Liver (tissue), 9 donors: Measurements from ENCODE around the gene IQCC. TPM values are rescaled to one million over a fixed set of nuclear protein-coding genes. Genes with fewer than 3 reads are reported as not detected.

ENCODE experiments used
- DNase-seq: peaks from one replicate; pipeline ENCODE4 v3.0.0-alpha.2; 2017; ENCODE audit warnings: low spot score
- H3K27ac ChIP-seq, 2 donors: one replicate each; pipeline ENCODE4 v1.7.0; 2013; ENCODE audit warnings: inconsistent platforms in 2 of 2, low read length in 2 of 2, control low read depth in 1 of 2, low read depth in 1 of 2, mild to moderate bottlenecking in 1 of 2
- H3K27me3 ChIP-seq, 4 donors: one replicate each; pipeline versions ENCODE4 v1.6.1 to v1.7.0; 2013; ENCODE audit warnings: low read length in 3 of 4, inconsistent platforms in 1 of 4, mild to moderate bottlenecking in 1 of 4, moderate library complexity in 1 of 4; ENCODE audit not compliant: control insufficient read depth in 4 of 4, insufficient read depth in 4 of 4
- H3K36me3 ChIP-seq, 4 donors: one replicate each; pipeline versions ENCODE4 v1.6.1 to v1.7.0; 2013; ENCODE audit warnings: low read length in 3 of 4, mild to moderate bottlenecking in 3 of 4, low read depth in 1 of 4, moderate library complexity in 1 of 4; ENCODE audit not compliant: control insufficient read depth in 4 of 4, insufficient read depth in 3 of 4
- H3K4me1 ChIP-seq, 4 donors: one replicate each; pipeline versions ENCODE4 v1.6.1 to v1.7.0; 2013; ENCODE audit warnings: low read length in 3 of 4, mild to moderate bottlenecking in 3 of 4, moderate library complexity in 1 of 4; ENCODE audit not compliant: control insufficient read depth in 4 of 4, insufficient read depth in 4 of 4
- H3K4me3 ChIP-seq, 3 donors: one replicate each; pipeline versions ENCODE4 v1.6.1 to v1.7.0; 2013; ENCODE audit warnings: low read length in 3 of 3, control low read depth in 1 of 3, low read depth in 1 of 3, mild to moderate bottlenecking in 1 of 3
- H3K9ac ChIP-seq, 2 donors: one replicate each; pipeline ENCODE4 v1.7.0; 2013; ENCODE audit warnings: low read length in 2 of 2, mild to moderate bottlenecking in 2 of 2, moderate library complexity in 2 of 2, control low read depth in 1 of 2, low read depth in 1 of 2
- H3K9me3 ChIP-seq, 4 donors: one replicate each; pipeline versions ENCODE4 v1.6.1 to v1.7.0; 2013; ENCODE audit warnings: low read length in 3 of 4; ENCODE audit not compliant: control insufficient read depth in 4 of 4
- EGR1 ChIP-seq, 2 donors: IDR thresholded peaks; 2 replicates each; pipeline ENCODE4 v1.6.1; 2016 to 2018; ENCODE audit warnings: antibody characterized with exemption in 2 of 2, low read depth in 2 of 2
- FOXA1 ChIP-seq: IDR thresholded peaks from 2 replicates; pipeline ENCODE4 v1.6.1; 2016; ENCODE audit warnings: antibody characterized with exemption
- FOXA2 ChIP-seq: IDR thresholded peaks from 2 replicates; pipeline ENCODE4 v1.6.1; 2016; ENCODE audit warnings: antibody characterized with exemption
- GABPA ChIP-seq, 2 donors: IDR thresholded peaks in 1 of 2; conservative IDR thresholded peaks in 1 of 2; 2 replicates each; pipeline ENCODE4 v1.6.1; 2016; ENCODE audit warnings: antibody characterized with exemption in 2 of 2, mild to moderate bottlenecking in 1 of 2, moderate library complexity in 1 of 2
- HNF4A ChIP-seq, 2 donors: conservative IDR thresholded peaks; 2 replicates each; pipeline ENCODE4 v1.6.1; 2016; ENCODE audit warnings: antibody characterized with exemption in 2 of 2, mild to moderate bottlenecking in 2 of 2
- HNF4G ChIP-seq: IDR thresholded peaks from 2 replicates; pipeline ENCODE4 v1.6.1; 2016; ENCODE audit warnings: antibody characterized with exemption
- JUND ChIP-seq, 2 donors: IDR thresholded peaks; 2 replicates each; pipeline ENCODE4 v1.6.1; 2016; ENCODE audit warnings: antibody characterized with exemption in 2 of 2
- NR2F2 ChIP-seq: IDR thresholded peaks from 2 replicates; pipeline ENCODE4 v1.6.1; 2016; ENCODE audit warnings: antibody characterized with exemption
- RAD21 ChIP-seq, 2 donors: IDR thresholded peaks; 2 replicates each; pipeline ENCODE4 v1.6.1; 2016; ENCODE audit warnings: antibody characterized with exemption in 2 of 2, mild to moderate bottlenecking in 2 of 2
- RXRA ChIP-seq, 2 donors: IDR thresholded peaks; 2 replicates each; pipeline ENCODE4 v1.6.1; 2017 to 2018; ENCODE audit warnings: antibody characterized with exemption in 2 of 2, mild to moderate bottlenecking in 1 of 2
- SP1 ChIP-seq: IDR thresholded peaks from 2 replicates; pipeline ENCODE4 v1.6.1; 2018; ENCODE audit warnings: antibody characterized with exemption, mild to moderate bottlenecking
- TAF1 ChIP-seq: conservative IDR thresholded peaks from 2 replicates; pipeline ENCODE4 v1.6.1; 2016; ENCODE audit warnings: antibody characterized with exemption, mild to moderate bottlenecking
- YY1 ChIP-seq: IDR thresholded peaks from 2 replicates; pipeline ENCODE4 v1.6.1; 2016; ENCODE audit warnings: antibody characterized with exemption, mild to moderate bottlenecking
- WGBS: extraction: QIAGEN DNeasy Blood & Tissue Kit; methylation state at CpG from one replicate; pipeline ENCODE4 v1.1.7; 2013; 5-methylcytosine and 5-hydroxymethylcytosine counted together
- polyA plus RNA-seq, 2 donors: library from polyadenylated mRNA; stranded (reverse) in 1 of 2; unstranded in 1 of 2; fragments of 200-250 nt in 1 of 2; fragments of >200 nt in 1 of 2; fragmentation: Nextera tagmentation in 1 of 2; extraction: Ambion mirVana in 1 of 2; gene quantifications; one replicate each; pipeline versions ENCODE4 v1.2.1 to v1.2.3, GENCODE V29; 2013 to 2015
- total RNA-seq, 2 donors: library from RNA; depleted of rRNA; stranded (reverse); fragments of >200 nt; gene quantifications; one replicate each; pipeline ENCODE4 v1.2.3, GENCODE V29; 2014
- TF ChIP-seq, protein P1 (sequence below): fragments of 150-350 bp; IDR thresholded peaks from 2 replicates; pipeline ENCODE4 v1.5.1; 2017; ENCODE audit warnings: improper control_type of control experiment, low read depth, low read length; ENCODE audit not compliant: missing input control
- TF ChIP-seq, protein P2 (sequence below): IDR thresholded peaks from 2 replicates; pipeline ENCODE4 v1.6.1; 2016; ENCODE audit warnings: antibody characterized with exemption, mild to moderate bottlenecking
- TF ChIP-seq, protein P3 (sequence below): IDR thresholded peaks from 2 replicates; pipeline ENCODE4 v1.6.1; 2016; ENCODE audit warnings: antibody characterized with exemption
- TF ChIP-seq, protein P4 (sequence below): IDR thresholded peaks from 2 replicates; pipeline ENCODE4 v1.6.1; 2016; ENCODE audit warnings: antibody characterized with exemption
- TF ChIP-seq, protein P5 (sequence below): IDR thresholded peaks from 2 replicates; pipeline ENCODE4 v1.6.1; 2016; ENCODE audit warnings: antibody characterized with exemption
- donor health status: healthy.
- donor health status: healthy.
- donor health status: healthy.
- donor health status: healthy.
- donor health status: healthy.

The IQCC gene
- total and polyA plus RNA-seq, 4 donors, result 0.42 to 2.3 (median 0.61) TPM

DNA sequence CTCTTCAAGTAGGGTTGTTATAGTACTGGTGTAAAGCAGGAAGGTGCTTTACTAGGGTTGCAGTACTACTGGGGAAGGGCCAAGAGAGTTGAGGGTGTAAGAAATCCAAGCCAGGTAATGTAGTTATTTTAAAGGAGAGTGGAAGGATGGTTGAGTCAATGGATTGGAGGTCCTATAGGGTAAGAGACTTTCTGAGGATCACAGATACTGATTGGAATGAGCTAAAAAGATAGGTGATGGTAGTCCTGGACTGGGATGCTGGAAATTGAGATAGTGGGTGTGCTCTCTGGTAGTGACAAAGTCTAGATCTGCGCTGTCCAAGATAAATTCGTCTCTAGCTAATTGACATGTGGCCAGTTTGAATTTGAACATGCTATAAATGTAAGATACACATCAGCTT is 19.0 kb upstream of the IQCC start:
- DNase-seq, result no peak
- Histone ChIP-seq H3K4me3 (no peak overlapping the region), H3K4me1 (peaks cover 0 to 10% (median 3%) of the 10 kb centered on the region in 4 donors), H3K9ac (no peak overlapping the region), H3K27me3 (no peaks in the 10 kb centered on the region), H3K36me3 (peaks cover 21 to 64% (median 57%) of the 10 kb centered on the region in 4 donors), H3K9me3 (no peaks in the 10 kb centered on the region), H3K27ac (no peak overlapping the region)
- WGBS, result 59% methylated on average over 2 of the region's 2 CpGs
- TF ChIP-seq, protein P1, sequence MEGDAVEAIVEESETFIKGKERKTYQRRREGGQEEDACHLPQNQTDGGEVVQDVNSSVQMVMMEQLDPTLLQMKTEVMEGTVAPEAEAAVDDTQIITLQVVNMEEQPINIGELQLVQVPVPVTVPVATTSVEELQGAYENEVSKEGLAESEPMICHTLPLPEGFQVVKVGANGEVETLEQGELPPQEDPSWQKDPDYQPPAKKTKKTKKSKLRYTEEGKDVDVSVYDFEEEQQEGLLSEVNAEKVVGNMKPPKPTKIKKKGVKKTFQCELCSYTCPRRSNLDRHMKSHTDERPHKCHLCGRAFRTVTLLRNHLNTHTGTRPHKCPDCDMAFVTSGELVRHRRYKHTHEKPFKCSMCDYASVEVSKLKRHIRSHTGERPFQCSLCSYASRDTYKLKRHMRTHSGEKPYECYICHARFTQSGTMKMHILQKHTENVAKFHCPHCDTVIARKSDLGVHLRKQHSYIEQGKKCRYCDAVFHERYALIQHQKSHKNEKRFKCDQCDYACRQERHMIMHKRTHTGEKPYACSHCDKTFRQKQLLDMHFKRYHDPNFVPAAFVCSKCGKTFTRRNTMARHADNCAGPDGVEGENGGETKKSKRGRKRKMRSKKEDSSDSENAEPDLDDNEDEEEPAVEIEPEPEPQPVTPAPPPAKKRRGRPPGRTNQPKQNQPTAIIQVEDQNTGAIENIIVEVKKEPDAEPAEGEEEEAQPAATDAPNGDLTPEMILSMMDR, result no peak
- no peak for TF ChIP-seq HNF4A (conservative IDR thresholded peaks at IDR 0.05)
- TF ChIP-seq, protein P2, sequence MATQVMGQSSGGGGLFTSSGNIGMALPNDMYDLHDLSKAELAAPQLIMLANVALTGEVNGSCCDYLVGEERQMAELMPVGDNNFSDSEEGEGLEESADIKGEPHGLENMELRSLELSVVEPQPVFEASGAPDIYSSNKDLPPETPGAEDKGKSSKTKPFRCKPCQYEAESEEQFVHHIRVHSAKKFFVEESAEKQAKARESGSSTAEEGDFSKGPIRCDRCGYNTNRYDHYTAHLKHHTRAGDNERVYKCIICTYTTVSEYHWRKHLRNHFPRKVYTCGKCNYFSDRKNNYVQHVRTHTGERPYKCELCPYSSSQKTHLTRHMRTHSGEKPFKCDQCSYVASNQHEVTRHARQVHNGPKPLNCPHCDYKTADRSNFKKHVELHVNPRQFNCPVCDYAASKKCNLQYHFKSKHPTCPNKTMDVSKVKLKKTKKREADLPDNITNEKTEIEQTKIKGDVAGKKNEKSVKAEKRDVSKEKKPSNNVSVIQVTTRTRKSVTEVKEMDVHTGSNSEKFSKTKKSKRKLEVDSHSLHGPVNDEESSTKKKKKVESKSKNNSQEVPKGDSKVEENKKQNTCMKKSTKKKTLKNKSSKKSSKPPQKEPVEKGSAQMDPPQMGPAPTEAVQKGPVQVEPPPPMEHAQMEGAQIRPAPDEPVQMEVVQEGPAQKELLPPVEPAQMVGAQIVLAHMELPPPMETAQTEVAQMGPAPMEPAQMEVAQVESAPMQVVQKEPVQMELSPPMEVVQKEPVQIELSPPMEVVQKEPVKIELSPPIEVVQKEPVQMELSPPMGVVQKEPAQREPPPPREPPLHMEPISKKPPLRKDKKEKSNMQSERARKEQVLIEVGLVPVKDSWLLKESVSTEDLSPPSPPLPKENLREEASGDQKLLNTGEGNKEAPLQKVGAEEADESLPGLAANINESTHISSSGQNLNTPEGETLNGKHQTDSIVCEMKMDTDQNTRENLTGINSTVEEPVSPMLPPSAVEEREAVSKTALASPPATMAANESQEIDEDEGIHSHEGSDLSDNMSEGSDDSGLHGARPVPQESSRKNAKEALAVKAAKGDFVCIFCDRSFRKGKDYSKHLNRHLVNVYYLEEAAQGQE, result no peak
- TF ChIP-seq YY1, result no peak
- TF ChIP-seq, protein P3, sequence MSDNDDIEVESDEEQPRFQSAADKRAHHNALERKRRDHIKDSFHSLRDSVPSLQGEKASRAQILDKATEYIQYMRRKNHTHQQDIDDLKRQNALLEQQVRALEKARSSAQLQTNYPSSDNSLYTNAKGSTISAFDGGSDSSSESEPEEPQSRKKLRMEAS, result no peak
- TF ChIP-seq FOXA1, result no peak
- TF ChIP-seq, protein P4, sequence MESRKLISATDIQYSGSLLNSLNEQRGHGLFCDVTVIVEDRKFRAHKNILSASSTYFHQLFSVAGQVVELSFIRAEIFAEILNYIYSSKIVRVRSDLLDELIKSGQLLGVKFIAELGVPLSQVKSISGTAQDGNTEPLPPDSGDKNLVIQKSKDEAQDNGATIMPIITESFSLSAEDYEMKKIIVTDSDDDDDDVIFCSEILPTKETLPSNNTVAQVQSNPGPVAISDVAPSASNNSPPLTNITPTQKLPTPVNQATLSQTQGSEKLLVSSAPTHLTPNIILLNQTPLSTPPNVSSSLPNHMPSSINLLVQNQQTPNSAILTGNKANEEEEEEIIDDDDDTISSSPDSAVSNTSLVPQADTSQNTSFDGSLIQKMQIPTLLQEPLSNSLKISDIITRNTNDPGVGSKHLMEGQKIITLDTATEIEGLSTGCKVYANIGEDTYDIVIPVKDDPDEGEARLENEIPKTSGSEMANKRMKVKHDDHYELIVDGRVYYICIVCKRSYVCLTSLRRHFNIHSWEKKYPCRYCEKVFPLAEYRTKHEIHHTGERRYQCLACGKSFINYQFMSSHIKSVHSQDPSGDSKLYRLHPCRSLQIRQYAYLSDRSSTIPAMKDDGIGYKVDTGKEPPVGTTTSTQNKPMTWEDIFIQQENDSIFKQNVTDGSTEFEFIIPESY, result no peak
- no peak for TF ChIP-seq GABPA (IDR thresholded peaks at IDR 0.05 in 1 of 2, conservative IDR thresholded peaks at IDR 0.05 in 1 of 2)
- TF ChIP-seq, protein P5, sequence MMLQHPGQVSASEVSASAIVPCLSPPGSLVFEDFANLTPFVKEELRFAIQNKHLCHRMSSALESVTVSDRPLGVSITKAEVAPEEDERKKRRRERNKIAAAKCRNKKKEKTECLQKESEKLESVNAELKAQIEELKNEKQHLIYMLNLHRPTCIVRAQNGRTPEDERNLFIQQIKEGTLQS, result no peak
- TF ChIP-seq FOXA2, result no peak
- TF ChIP-seq RAD21 (IDR thresholded peaks at IDR 0.05), result no peak
- TF ChIP-seq TAF1, result no peak
- TF ChIP-seq JUND (IDR thresholded peaks at IDR 0.05), result no peak
- no peak for TF ChIP-seq RXRA (IDR thresholded peaks at IDR 0.05)

DNA sequence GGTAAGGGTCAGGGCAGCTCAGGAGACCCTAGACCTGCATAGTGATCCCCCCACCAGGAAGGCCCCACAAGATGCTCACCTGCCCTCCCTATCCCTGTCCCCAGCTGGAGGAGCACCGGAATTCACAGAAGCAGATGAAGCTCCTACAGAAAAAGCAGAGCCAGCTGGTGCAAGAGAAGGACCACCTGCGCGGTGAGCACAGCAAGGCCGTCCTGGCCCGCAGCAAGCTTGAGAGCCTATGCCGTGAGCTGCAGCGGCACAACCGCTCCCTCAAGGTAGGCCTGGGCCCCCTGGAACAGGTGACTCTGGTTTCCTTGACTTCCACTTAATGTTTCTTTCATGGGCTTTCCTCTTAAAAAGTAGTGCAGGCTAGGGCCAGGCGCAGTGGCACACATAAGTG is 17.6 kb upstream of the IQCC start:
- H3K27ac ChIP-seq, result no peak overlapping the region
- H3K27me3 ChIP-seq, result no peaks in the 10 kb centered on the region
- DNase-seq, result no peak
- no peak overlapping the region for H3K4me3 ChIP-seq
- WGBS, result 99% methylated on average over 9 of the region's 9 CpGs
- H3K4me1 ChIP-seq, result peaks cover 0 to 3% (median 1%) of the 10 kb centered on the region in 4 donors
- peaks cover 27 to 75% (median 68%) of the 10 kb centered on the region in 4 donors for H3K36me3 ChIP-seq
- H3K9me3 ChIP-seq, result no peaks in the 10 kb centered on the region
- H3K9ac ChIP-seq, result no peak overlapping the region
- TF ChIP-seq HNF4G (no peak), FOXA2 (no peak), RXRA (IDR thresholded peaks at IDR 0.05) (no peak), YY1 (no peak), NR2F2 (no peak), SP1 (no peak), JUND (IDR thresholded peaks at IDR 0.05) (no peak), TAF1 (no peak), EGR1 (IDR thresholded peaks at IDR 0.05; ENCODE audit: low read depth in 2 of 2) (no peak)
- TF ChIP-seq, protein P1, result no peak
- TF ChIP-seq, protein P5, result no peak
- TF ChIP-seq, protein P2, result no peak
